ENCODE data around the gene MCL1.
"Not testable (repeated sequence)": the region's sequence is repeated elsewhere in the genome, so short reads cannot be mapped to it uniquely, and the experiment has no call there.

Gene MCL1

GRCh38 chr1:150567717-150568593 is 11.5 kb downstream of the MCL1 start:
- DNase-seq: no peak

GRCh38 chr1:150567341-150567716 is 12.1 kb downstream of the MCL1 start:
- no peak for DNase-seq

GRCh38 chr1:150566589-150567340 is 12.6 kb downstream of the MCL1 start:
- DNase-seq: no peak

- DNase-seq: not testable (repeated sequence)
Measured at GRCh38 chr1:150565240-150565991, 14.0 kb downstream of the MCL1 start.

- DNase-seq: no peak
Measured at GRCh38 chr1:150564051-150564991, 15.1 kb downstream of the MCL1 start.

GRCh38 chr1:150563340-150564038 is 15.9 kb downstream of the MCL1 start:
- DNase-seq: no peak

- no peak for DNase-seq
Measured at GRCh38 chr1:150562446-150563339, 16.7 kb downstream of the MCL1 start.

GRCh38 chr1:150561974-150562445 is 17.4 kb downstream of the MCL1 start:
- peak; percentile 96 for DNase-seq

GRCh38 chr1:150561254-150561973 is 18.0 kb downstream of the MCL1 start:
- peak; percentile 89 for DNase-seq

- no peak for DNase-seq
Measured at GRCh38 chr1:150560576-150561253, 18.7 kb downstream of the MCL1 start.

- no peak for DNase-seq
Measured at GRCh38 chr1:150560011-150560438, 19.4 kb downstream of the MCL1 start.

GRCh38 chr1:150559656-150560010 is 19.8 kb downstream of the MCL1 start:
- DNase-seq: no peak

GRCh38 chr1:150558761-150559655 is 20.4 kb downstream of the MCL1 start:
- DNase-seq: no peak

- DNase-seq: no peak
Measured at GRCh38 chr1:150558303-150558704, 21.1 kb downstream of the MCL1 start.

- no peak for DNase-seq
Measured at GRCh38 chr1:150557813-150558212, 21.6 kb downstream of the MCL1 start.

- DNase-seq: no peak
Measured at GRCh38 chr1:150557065-150557600, 22.3 kb downstream of the MCL1 start.

Data from cortex of kidney (tissue), 1 donor.